Effector memory CD8-positive, alpha-beta T cell (primary cell): Measurements from ENCODE around the gene SP8.

Experiments
- ATAC-seq: fragments of 150-1000 bp; cut with Tn5 transposase; replicated peaks from 2 replicates; pipeline ENCODE4 v1.10.0; 2021; ENCODE audit warnings: mild to moderate bottlenecking, moderate library complexity
- DNase-seq, 3 experiments: peaks; one replicate each; pipeline ENCODE4 v3.0.0; 2021
- H3K27ac Mint-ChIP-seq, 2 donors: one replicate each; pipeline ENCODE4 v1.8.0; 2022; ENCODE audit warnings: mild to moderate bottlenecking in 2 of 2, mixed read lengths in 2 of 2, moderate library complexity in 2 of 2
- H3K27me3 Mint-ChIP-seq, 2 donors: one replicate each; pipeline ENCODE4 v1.8.0; 2022; ENCODE audit warnings: mixed read lengths in 2 of 2
- H3K36me3 Mint-ChIP-seq: one replicate; pipeline ENCODE4 v1.8.0; 2022; ENCODE audit warnings: mild to moderate bottlenecking, moderate library complexity, mixed read lengths; ENCODE audit not compliant: insufficient read depth
- H3K4me1 Mint-ChIP-seq, 2 donors: one replicate each; pipeline ENCODE4 v1.8.0; 2022; ENCODE audit warnings: low read depth in 2 of 2, mixed read lengths in 2 of 2
- H3K4me3 Mint-ChIP-seq, 2 donors: one replicate each; pipeline ENCODE4 v1.8.0; 2022; ENCODE audit warnings: mild to moderate bottlenecking in 2 of 2, mixed read lengths in 2 of 2, moderate library complexity in 2 of 2
- H3K9me3 Mint-ChIP-seq, 2 donors: one replicate each; pipeline ENCODE4 v1.8.0; 2022; ENCODE audit warnings: mixed read lengths in 2 of 2

SP8 gene

GRCh38 chr7:20799566-20800366 is 13.1 kb upstream of the SP8 start:
- peaks cover 32 to 33% of the 10 kb centered on the region in 2 donors for H3K27me3 Mint-ChIP-seq

GRCh38 chr7:20798694-20799121 is 12.0 kb upstream of the SP8 start:
- no peak overlapping the region for H3K27ac Mint-ChIP-seq
- DNase-seq (no peak), ATAC-seq (no peak)
- peaks cover 17% of the 10 kb centered on the region in 2 donors for H3K4me1 Mint-ChIP-seq
- peaks cover 38 to 43% of the 10 kb centered on the region in 2 donors for H3K27me3 Mint-ChIP-seq
- no peaks in the 10 kb centered on the region for H3K9me3 Mint-ChIP-seq
- peaks cover 7% of the 10 kb centered on the region for H3K36me3 Mint-ChIP-seq
- peak overlapping the region; percentile 52 to 60 for H3K4me3 Mint-ChIP-seq

More at GRCh38 chr7:20799566-20800366, 13.1 kb upstream of the SP8 start:
- peak overlapping the region in 1 of 2 donors; percentile 52 for H3K4me3 Mint-ChIP-seq
- no peak for ATAC-seq
- H3K36me3 Mint-ChIP-seq = peaks cover 7% of the 10 kb centered on the region
- DNase-seq = no peak
- no peak overlapping the region for H3K27ac Mint-ChIP-seq
- no peaks in the 10 kb centered on the region for H3K9me3 Mint-ChIP-seq
- peaks cover 17% of the 10 kb centered on the region in 2 donors for H3K4me1 Mint-ChIP-seq

GRCh38 chr7:20798081-20798693 is 11.5 kb upstream of the SP8 start:
- Mint-ChIP-seq H3K27me3 (peaks cover 44 to 48% of the 10 kb centered on the region in 2 donors), H3K4me1 (peaks cover 17% of the 10 kb centered on the region in 2 donors), H3K36me3 (peaks cover 7% of the 10 kb centered on the region), H3K9me3 (no peaks in the 10 kb centered on the region), H3K27ac (no peak overlapping the region), H3K4me3 (peak overlapping the region; percentile 83 to 84)
- DNase-seq = no peak
- ATAC-seq = peak; percentile 71

- Mint-ChIP-seq H3K36me3 (peaks cover 7% of the 10 kb centered on the region), H3K9me3 (no peaks in the 10 kb centered on the region), H3K4me1 (peaks cover 17% of the 10 kb centered on the region in 2 donors), H3K27me3 (peaks cover 48 to 54% of the 10 kb centered on the region in 2 donors), H3K4me3 (peak overlapping the region; percentile 83 to 84), H3K27ac (no peak overlapping the region)
- ATAC-seq = peak; percentile 61
- no peak for DNase-seq
Observed at GRCh38 chr7:20797462-20798080, 10.9 kb upstream of the SP8 start.

GRCh38 chr7:20797042-20797461 is 10.4 kb upstream of the SP8 start:
- Mint-ChIP-seq H3K27me3 (peaks cover 53 to 60% of the 10 kb centered on the region in 2 donors), H3K9me3 (no peaks in the 10 kb centered on the region), H3K36me3 (peaks cover 7% of the 10 kb centered on the region), H3K27ac (no peak overlapping the region), H3K4me1 (peaks cover 17% of the 10 kb centered on the region in 2 donors), H3K4me3 (peak overlapping the region; percentile 83 to 84)
- ATAC-seq = no peak
- DNase-seq = no peak

GRCh38 chr7:20796500-20796899 is 9.8 kb upstream of the SP8 start:
- peaks cover 7% of the 10 kb centered on the region for H3K36me3 Mint-ChIP-seq
- no peak for ATAC-seq
- H3K27ac Mint-ChIP-seq = no peak overlapping the region
- no peak for DNase-seq
- peaks cover 17% of the 10 kb centered on the region in 2 donors for H3K4me1 Mint-ChIP-seq
- H3K9me3 Mint-ChIP-seq = no peaks in the 10 kb centered on the region
- peak overlapping the region; percentile 83 to 84 for H3K4me3 Mint-ChIP-seq
- H3K27me3 Mint-ChIP-seq = peaks cover 58 to 65% of the 10 kb centered on the region in 2 donors

GRCh38 chr7:20795881-20796280 is 9.2 kb upstream of the SP8 start:
- ATAC-seq (no peak), DNase-seq (no peak)
- Mint-ChIP-seq H3K4me1 (peaks cover 17 to 22% of the 10 kb centered on the region in 2 donors), H3K9me3 (no peaks in the 10 kb centered on the region), H3K27ac (no peak overlapping the region), H3K4me3 (no peak overlapping the region), H3K36me3 (peaks cover 7% of the 10 kb centered on the region), H3K27me3 (peaks cover 65 to 71% of the 10 kb centered on the region in 2 donors)

GRCh38 chr7:20795361-20795760 is 8.7 kb upstream of the SP8 start:
- ATAC-seq (no peak), DNase-seq (no peak)
- Mint-ChIP-seq H3K27me3 (peaks cover 70 to 76% of the 10 kb centered on the region in 2 donors), H3K27ac (no peak overlapping the region), H3K9me3 (no peaks in the 10 kb centered on the region), H3K4me1 (peaks cover 17 to 23% of the 10 kb centered on the region in 2 donors), H3K4me3 (no peak overlapping the region), H3K36me3 (peaks cover 7% of the 10 kb centered on the region)

- DNase-seq (no peak), ATAC-seq (no peak)
- Mint-ChIP-seq H3K9me3 (no peaks in the 10 kb centered on the region), H3K4me3 (no peak overlapping the region), H3K27me3 (peaks cover 75 to 80% of the 10 kb centered on the region in 2 donors), H3K27ac (no peak overlapping the region), H3K4me1 (peaks cover 17 to 23% of the 10 kb centered on the region in 2 donors), H3K36me3 (peaks cover 7% of the 10 kb centered on the region)
Observed at GRCh38 chr7:20794676-20795075, 8.0 kb upstream of the SP8 start.

- H3K36me3 Mint-ChIP-seq = peaks cover 7% of the 10 kb centered on the region
- no peak for DNase-seq
Observed at GRCh38 chr7:20793694-20794394, 7.2 kb upstream of the SP8 start.

GRCh38 chr7:20793248-20793647 is 6.6 kb upstream of the SP8 start:
- Mint-ChIP-seq H3K9me3 (no peaks in the 10 kb centered on the region), H3K4me3 (no peak overlapping the region), H3K4me1 (peaks cover 10 to 16% of the 10 kb centered on the region in 2 donors), H3K27ac (no peak overlapping the region), H3K27me3 (peaks cover 68 to 75% of the 10 kb centered on the region in 2 donors), H3K36me3 (peaks cover 7% of the 10 kb centered on the region)
- DNase-seq = no peak
- ATAC-seq = no peak

More at GRCh38 chr7:20793694-20794394, 7.2 kb upstream of the SP8 start:
- H3K27ac Mint-ChIP-seq = no peak overlapping the region
- peaks cover 70 to 74% of the 10 kb centered on the region in 2 donors for H3K27me3 Mint-ChIP-seq
- H3K4me1 Mint-ChIP-seq = peaks cover 12 to 19% of the 10 kb centered on the region in 2 donors
- ATAC-seq = no peak
- H3K9me3 Mint-ChIP-seq = no peaks in the 10 kb centered on the region
- no peak overlapping the region for H3K4me3 Mint-ChIP-seq

- Mint-ChIP-seq H3K27ac (no peak overlapping the region), H3K27me3 (peaks cover 69 to 80% of the 10 kb centered on the region in 2 donors), H3K9me3 (peaks cover 0 to 11% of the 10 kb centered on the region in 2 donors), H3K4me1 (peaks cover 9 to 12% of the 10 kb centered on the region in 2 donors), H3K4me3 (no peak overlapping the region), H3K36me3 (peaks cover 4% of the 10 kb centered on the region)
- ATAC-seq (no peak), DNase-seq (no peak)
Observed at GRCh38 chr7:20791538-20792434, 5.1 kb upstream of the SP8 start.
